Measurements from ENCODE around the gene SCAPER.

The SCAPER gene

DNA sequence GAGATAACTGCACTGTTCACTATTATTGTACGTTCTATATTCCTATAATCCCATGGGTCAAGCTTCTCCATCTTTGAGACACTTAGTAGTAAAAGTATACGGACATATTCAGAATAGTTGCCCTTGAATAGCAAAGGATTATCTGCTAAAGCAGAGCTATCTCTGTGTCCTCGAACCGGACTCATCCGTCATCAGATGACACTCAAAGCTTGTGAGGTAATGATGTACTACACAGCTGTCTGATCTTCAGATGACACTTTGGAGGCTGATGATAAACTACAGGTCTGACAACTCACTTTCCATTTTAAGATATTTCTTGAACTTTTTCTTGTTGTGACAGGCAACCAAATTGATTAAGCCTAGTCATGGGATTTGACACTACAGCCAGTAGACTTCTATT lies 240.2 kb downstream of the SCAPER start:
- no peak for DNase-seq

DNA sequence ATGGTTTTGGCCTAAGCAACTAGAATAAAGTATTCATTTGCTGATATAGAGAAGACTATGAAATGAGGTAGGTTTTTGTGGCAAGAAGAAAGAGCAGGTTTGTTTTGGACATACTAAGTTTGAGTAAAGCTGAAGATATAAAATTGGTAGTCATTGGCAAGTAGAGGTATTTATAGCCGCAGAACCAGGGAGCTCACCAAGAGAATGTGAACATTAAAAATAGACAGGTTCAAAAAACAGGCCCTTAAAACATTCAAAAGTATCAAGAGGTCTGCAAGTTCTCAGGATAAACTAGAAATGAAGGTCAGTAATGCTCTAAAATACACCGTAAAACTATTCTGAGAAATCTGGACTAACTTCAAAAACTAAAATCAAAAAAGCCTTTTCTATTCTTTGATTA lies 240.7 kb downstream of the SCAPER start:
- no peak for DNase-seq

DNA sequence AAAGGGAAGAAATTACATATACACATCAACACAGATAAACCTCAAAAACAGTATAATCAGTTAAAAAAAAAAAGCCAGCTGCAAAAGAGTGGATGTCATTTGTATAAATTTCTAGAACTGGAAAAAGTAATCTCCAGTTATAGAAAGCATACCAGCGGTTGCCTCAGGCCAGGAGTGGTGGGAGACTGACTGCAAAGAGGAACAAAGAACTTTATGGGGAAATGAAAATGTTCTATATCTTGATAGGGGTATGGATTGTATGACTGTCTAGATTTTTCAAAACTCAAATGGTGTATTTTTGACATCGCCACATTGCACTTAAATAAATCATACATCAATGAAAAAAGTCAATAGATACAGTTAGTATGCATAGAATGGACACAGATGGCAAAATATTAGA lies 241.6 kb downstream of the SCAPER start:
- no peak for DNase-seq

DNA sequence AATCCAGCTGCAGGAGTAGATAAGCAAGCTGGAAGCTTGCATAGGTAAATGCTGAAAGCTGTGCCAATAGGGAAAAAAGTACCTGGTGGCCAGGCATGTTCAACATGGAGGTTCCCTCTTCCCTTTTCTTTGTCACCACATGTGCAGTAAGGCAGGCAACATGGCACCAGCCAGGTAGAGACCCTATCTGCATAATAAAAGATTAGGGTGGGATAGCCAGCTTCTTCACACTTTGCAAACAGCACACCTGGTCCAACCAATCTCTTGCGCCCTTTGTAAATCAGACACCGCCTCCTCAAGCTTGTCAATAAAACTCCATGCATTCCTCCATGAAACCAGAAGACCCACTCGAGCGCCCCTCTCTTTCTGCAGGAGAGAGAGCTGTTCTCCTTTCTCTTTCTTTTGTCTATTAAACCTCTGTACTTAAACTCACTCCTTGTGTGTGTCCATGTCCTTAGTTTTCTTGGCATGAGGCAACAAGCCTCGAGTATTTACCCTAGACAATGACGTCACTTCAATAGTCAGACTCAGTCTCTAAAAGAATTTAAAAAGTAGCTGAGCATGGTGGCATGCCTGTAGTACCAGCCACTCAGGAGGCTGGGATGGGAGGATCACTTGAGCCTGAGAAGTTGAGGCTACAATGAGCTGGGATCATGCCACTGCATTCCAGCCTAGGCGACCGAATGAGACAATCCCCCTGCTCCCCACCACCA lies 256.3 kb downstream of the SCAPER start:
- DNase-seq, result no peak

DNA sequence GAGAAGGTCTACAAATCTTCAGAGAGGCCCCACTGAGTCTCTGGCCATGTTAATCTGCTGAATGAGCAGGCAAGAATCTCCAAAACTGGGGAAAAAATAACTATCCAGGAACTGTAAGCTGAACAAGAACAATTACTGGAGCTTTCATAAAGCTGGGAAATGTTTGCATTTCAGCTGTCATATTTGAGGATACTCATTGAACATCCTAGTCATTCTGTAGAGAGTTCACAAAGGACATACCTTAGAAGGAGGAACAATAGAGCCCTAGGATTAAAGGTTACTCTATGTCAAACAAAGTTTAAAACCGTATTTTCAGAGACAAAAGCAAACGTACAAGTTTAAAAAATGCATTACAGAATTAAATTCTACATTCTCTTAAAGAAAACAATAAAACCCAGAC lies 257.5 kb downstream of the SCAPER start:
- DNase-seq, result no peak

DNA sequence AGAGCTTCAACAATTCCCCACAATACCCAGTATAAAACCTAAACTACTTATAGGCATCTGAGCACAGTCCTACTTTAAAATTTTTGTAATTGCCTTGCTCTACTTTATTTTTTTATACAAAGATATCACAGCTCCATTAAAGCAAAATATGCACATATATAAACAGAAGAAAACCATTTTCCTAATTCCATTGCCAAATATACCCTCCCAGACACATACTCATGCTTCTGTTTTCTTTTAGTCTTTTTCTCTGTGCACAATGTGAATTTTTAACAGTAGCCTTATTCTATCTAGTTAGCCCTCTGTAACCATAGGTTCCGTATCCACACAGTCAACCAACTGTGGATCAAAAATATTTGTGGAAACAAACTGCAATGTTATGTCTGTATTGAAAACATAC lies 260.5 kb downstream of the SCAPER start:
- DNase-seq, result no peak

DNA sequence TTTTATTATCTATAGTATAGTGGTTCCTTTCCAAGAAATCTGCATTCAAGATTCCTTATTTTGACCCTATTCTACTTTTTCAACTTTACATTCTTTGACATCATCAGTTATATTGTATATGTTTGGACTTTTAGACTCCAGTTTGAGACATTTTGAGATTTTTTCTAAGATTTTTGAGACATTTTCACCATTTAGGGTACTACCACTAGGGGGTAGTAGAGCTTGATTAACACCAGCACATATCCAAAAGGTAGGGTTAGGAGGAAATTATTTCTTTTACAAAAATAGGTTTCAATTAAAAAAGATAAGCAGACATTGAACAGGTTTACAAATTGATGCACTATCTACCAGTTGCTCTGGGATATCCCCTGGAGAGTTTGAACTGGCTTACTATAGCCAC lies 262.5 kb downstream of the SCAPER start:
- no peak for DNase-seq

DNA sequence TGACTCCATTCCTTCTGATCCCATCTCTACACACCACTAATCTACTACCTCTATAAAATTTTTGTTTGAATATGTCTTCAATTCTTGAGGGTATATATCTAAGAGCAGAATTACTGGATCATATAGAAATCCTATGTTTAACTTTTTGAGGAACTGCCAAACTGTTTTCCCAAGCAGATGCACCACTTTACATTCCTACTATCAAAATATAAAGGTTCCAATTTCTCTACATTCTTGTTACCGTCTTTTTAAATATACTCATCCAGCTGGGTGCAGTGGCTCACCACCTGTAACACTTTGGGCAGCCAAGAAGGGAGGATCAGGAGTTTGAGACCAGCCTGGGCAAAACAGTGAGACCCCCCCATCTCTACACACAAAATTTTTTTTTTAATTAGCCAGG lies 268.0 kb downstream of the SCAPER start:
- DNase-seq, result no peak

DNA sequence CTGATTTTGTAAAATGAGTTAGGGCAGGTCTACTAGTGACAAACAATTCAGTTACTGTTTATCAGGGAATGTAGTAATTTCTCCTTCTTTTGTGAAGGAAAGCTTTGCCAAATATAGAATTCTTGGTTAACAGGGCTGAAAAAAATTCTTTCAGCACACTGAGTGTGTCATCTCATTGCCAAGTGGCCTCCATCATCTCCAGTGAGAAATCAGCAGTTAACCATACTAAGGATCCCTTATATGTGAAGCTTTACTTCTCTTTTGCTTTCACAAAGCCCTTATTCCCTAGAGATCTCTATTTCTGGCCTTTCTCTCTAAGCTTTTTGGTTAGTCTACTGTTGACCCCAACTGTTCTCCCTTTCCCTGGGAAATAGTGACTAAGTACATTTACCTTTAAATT lies 269.1 kb downstream of the SCAPER start:
- peak; percentile 36 for DNase-seq

DNA sequence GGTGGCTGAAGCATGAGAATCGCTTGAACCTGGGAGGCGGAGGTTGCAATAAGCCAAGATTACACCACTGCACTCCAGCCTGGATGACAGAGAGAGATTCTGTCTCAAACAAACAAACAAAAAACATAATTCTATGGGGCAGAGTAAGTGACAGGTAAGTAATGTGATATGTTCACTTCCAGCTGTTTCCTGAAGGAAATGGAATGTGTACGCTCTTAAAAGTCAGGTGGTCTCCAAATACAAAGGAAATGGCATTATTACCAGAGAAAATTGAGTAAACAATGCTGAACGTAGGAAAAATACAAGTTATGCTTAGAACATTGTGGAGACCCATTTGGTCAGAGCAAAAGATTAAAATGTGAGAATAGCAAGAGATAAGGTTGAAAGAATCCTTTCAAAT lies 278.5 kb downstream of the SCAPER start:
- DNase-seq, result no peak

DNA sequence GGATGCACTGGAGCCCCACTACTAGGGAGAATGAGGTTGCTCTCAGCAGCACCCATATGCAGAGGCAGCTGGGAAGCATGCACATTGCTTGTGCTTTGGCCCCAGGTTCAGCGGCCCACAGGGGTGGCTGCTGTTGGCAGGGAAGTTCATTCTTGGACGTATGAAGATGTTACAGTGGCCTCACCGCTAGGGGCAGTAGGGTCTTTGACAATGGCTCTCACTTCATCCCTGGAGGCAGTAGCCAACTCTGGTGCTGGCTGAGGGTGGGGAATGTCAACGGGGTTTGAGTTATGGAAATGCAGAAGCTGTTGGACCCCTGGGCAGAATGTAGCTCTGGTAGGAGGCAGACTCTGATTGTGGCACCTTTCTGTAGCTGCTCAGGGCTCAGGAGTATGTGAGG lies 279.9 kb downstream of the SCAPER start:
- DNase-seq, result no peak

DNA sequence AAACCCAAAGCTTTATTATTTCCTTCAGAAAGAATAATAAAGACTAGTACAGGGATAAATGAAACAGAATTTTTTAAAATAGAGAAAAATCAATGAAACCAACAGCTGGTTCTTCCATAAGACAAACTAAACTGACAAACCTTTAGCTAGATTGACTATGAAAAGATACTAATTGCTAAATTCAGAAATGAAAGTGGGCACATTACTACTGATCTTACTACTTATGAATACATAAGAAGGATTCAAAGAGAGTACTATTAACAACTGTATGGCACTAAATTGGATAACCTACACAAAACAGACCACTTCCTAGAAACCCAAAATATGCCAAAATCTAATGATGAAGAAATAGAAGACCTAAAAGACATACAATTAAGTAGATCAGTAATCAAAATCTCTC lies 290.4 kb downstream of the SCAPER start:
- DNase-seq, result no peak

DNA sequence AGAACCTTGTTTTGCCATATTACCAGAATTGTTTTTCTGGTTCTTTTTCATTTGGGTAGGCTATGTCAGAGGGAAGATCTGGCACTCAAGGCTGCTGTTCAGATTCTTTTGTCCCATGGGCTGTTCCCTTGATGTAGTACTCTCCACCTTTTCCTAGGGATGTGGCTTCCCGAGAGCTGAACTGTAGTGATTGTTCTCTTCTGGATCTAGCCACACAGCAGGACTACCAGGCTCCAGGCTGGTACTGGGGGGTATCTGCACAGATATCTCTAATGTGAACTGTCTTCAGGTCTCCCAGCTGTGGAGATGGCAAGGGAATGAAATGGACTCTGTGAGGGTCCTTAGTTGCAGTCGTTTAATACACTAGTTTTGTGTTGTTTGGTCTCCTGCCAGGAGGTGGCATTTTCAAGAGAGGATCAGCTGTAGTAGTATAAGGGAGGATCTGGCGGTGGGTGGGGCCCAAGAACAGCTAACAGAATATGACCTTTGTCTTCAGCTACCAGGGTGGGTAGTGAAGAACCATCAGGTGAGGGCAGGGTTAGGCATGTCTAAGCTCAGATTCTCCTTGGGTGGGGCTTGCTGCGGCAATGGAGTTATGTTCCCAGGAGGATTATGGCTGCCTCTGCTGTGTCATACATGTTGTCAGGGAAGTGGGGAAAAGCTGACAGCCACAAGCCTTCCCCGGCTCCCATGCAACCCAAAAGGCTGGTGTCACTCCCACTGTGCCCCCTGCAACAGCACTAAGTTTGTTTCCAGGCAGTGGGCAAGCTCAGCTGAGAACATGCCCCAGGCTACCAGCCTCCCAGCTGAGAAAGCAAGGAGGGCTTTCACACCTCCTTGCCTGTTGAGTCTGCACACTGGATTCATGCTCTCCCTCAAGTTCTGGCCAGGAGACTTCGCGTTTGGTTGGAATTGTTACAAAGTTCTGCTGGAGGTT lies 316.1 kb downstream of the SCAPER start:
- no peak for DNase-seq

DNA sequence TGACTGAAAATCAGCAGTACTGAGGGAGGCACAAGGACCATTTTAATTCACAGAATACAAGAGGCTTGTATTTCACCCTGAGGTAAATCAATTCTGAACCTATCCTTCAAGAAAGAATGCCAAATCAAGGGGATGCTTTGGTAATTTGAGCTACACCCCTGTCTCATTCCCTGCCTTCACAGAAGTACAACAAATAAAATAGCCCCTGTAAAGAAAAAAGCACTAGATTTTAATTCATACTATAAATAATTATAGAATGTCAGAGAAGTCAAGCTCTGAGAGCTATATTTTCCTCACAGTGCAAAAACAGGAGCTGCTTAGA lies 319.6 kb downstream of the SCAPER start:
- DNase-seq, result no peak

DNA sequence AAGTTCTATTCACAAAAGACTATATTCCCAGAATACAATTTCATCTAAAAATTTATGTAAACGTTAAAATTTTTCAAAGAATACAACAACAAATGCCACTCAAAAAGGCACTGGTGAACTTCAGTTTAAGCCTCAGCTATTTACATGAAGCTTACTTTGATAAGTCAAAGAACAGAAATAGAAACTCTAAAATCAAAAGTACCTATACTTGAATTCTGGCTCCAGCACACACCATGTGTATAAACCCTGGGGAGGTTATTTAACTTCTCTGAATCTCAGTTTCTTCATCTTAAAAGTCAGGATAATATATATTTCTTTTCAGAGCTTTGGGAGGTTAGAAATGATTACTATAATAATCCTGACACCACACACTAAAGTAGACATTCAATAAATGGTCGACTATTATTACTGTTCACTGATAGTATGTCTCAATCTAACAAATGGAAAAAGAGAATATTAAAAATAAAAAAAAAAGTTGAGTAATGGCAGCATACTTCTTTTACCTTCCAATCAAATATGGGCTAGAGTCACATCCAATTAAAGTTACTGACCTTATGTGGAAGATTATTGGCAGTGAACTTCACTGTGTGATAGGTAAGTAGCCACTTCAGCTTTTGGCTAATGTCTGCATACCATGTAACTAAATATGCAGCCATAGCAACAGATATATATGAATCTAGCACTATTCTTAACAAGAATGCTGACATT lies 320.1 kb downstream of the SCAPER start:
- no peak for DNase-seq

DNA sequence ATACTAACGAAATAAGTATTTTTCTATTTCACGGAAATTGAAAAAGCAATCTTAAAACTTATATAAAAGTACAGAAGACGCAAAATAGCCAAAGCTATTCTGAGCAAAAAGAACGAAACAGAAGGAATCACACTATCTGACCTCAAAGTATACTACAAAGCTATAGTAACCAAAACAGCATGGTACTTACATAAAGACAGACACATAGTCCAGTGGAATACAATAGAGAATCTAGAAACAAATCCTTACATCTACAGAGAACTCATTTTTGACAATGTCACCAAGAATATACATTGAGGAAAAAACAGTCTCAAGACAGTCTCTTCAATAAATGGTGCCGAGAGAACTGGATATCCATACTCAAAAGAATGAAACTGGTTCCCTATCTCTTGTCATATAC lies 322.6 kb downstream of the SCAPER start:
- DNase-seq, result no peak

DNA sequence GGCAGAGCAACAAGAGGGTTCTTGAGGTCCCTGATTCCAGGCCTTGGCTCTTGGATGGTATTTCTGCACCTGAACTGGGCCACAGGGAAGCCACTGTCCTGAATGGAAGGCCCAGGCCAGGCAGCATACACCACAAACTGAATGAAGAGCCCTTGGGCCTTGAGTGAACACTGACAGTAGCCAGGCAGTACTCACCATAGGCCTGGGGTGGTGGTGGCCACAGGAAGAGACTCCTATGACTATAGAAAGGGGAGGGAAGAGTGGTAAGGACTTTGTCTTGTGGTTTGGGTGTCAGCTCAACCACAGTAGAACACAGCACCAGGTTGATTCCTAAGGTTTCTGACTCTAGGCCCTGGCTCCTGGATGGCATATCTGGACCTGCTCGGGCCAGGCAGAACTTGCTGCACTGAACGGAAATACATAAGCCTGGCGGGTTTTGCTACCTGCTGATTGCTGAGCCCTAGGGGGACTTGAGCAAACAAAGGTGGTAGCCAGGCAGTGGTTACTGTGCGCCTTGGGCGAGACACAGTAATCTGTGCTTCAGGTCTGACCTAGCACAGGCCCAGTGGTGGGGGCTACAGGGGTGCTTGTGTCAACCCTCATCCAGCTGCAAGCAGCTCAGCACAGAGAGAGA lies 327.1 kb downstream of the SCAPER start:
- DNase-seq, result no peak

DNA sequence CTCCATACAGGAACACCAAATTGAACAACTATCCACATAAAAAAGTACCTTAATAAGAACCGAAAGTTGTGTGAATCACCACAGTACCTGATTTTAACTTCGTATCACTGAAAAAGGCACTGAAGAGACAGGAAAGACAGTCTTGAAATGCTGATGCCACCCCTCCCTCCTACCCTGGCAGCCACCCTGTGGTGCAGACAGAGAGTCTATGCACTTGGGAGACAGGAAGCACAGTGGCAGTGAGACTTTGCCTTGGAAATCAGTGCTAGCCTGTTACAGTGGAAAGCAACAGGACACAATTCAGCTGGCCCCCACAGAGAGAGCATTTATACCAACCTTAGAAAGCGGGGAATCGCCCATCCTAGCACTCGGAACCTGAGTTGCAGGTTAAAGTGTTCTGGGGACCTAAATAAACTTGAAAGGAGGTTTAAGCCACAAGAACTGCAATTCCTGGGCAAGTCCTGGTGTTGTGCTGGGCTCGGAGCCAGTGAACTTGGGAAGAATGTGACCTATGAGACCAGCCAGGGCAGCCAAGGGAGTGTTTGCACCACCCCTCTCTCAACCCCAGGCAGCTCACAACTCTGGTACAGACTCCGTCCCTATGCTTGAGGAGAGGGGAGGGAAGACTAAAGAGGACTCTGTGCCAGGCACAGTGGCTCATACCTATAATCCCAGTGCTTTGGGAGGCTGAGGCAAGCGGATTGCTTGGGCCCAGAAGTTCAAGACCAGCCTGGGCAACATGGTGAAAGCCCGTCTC lies 328.4 kb downstream of the SCAPER start:
- peak; percentile 50 for DNase-seq

DNA sequence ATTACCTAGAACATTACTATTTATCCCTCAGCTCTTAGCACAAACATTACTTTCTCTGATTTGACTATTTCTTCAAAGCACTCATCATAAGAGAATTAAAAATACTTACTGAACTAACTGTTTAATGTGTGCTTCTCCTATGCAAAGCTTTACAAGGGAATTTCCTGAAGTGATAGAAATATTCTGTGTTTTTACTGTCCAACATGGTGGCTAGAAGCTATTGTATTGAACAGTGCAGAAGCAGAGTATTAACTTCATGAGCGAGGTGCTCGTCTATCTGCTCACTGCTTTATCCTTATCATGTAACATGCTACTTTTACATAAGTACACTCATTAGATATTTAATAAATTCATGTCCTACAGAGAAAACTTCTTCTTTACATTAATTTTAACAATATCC lies 329.5 kb downstream of the SCAPER start:
- no peak for DNase-seq

DNA sequence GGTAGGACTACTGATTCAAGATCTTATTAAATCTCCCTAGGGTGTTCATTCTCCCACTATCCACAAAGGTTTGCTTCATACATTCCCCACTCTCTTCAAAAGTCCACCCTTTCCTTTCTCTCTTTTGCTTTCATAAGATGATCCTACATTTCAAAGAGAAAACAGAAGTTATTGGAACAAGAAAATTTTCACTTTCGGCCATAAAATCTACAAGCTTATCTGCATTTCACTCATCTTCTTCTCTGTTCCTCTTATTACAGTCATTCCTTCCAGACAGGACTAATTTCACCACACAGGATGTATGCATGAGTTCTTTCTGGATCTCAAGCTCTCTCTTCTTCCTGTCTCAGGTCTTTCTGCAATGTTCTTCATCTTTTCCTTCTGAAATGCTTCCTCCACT lies 329.9 kb downstream of the SCAPER start:
- DNase-seq, result no peak

DNA sequence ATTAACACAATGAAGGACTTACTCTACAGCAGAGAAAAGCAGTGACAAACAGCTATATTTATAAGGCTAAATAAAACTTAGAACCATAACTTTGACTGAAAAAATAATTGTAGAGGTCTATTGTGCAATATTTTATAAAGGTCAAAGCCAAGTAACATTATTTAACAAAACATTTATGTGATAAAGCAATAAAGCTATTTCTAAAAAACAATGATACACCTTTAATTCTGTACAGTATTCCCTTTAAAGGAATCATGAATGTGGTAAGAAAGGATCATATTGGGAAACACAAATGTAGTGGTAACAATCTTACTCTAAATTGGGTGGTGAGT lies 332.2 kb downstream of the SCAPER start:
- no peak for DNase-seq

DNA sequence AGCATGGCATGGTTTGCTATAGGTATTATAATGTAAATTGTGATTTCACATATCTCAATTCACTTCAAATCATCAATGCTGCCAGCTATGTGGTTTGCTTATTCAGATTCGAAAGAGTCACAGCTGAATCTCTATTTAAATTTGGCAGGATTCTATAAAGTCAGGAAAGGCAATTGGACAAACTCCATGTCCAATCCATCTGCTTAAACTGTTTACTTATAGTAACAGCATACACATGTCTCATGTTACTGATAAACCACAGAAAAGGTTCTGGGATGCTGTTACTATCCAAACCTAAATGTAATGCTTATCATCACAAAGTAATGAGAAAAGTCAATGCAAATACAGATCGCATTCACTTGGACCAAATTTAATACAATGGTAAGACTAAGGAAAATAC lies 338.9 kb downstream of the SCAPER start:
- DNase-seq, result no peak

DNA sequence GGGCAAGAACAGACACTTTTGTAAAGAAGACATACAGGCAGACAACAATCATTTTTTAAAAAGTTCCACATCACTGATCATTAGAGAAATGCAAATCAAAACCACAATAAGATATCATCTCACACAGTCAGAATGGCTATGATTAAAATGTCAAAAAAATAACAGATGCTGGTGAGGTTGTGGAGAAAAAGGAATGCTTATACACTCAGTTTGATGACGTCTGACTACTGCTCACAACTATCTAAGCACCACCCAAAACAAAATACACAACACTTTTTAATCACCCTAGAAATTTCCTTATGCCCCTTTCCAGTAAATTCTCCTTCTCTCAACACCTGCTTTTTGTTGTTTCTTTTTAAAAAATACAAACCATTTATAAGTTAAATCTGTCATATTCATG lies 339.8 kb downstream of the SCAPER start:
- peak; percentile 25 for DNase-seq
